ENCODE data around the gene F2RL1.

F2RL1 gene

DNA sequence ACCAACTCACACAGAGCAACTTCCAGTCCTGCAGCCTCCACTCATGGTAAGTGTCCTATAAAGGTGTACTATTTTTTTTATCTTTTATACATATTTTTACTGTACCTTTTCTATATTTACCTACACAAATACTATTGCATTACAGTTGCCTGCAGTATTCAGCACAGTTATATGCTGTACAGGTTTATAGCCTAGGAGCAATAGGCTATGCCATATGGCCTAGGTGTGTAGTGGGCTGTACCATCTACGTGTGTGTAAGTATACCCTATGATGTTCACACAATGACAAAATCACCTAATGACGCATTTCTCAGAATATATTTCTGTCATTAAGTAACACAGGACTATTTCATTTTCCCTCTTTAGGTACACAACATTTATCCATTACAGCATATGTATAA lies 47.7 kb downstream of the F2RL1 start:
- DNase-seq (ENCODE audit: low read depth): no peak
- H3K4me3 ChIP-seq (ENCODE audit: low read length): no peak overlapping the region
- TF ChIP-seq, protein P1, sequence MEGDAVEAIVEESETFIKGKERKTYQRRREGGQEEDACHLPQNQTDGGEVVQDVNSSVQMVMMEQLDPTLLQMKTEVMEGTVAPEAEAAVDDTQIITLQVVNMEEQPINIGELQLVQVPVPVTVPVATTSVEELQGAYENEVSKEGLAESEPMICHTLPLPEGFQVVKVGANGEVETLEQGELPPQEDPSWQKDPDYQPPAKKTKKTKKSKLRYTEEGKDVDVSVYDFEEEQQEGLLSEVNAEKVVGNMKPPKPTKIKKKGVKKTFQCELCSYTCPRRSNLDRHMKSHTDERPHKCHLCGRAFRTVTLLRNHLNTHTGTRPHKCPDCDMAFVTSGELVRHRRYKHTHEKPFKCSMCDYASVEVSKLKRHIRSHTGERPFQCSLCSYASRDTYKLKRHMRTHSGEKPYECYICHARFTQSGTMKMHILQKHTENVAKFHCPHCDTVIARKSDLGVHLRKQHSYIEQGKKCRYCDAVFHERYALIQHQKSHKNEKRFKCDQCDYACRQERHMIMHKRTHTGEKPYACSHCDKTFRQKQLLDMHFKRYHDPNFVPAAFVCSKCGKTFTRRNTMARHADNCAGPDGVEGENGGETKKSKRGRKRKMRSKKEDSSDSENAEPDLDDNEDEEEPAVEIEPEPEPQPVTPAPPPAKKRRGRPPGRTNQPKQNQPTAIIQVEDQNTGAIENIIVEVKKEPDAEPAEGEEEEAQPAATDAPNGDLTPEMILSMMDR (conservative IDR thresholded peaks at IDR 0.05; ENCODE audit: low read length): no peak

DNA sequence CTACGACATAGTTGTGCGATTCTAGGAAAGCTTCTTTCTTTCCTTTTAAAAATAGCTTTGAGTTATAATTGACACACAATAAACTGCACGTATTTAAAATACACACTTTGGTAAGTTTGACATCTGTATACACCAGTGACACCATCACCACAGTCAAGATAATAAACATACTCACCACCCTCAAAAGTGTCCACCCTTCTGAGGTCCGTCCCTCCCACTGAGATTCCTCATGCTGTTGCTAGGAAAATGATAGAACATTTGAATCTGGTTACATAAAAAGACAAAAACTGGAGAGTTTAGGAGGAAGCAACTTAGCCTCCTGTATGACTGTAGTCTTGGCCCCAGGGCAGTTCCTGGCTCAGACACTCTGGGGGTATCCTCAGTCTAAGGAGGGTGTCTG lies 48.2 kb downstream of the F2RL1 start:
- DNase-seq (ENCODE audit: low read depth): no peak
- no peak overlapping the region for H3K4me3 ChIP-seq (ENCODE audit: low read length)
- TF ChIP-seq, protein P1 (conservative IDR thresholded peaks at IDR 0.05; ENCODE audit: low read length): no peak

DNA sequence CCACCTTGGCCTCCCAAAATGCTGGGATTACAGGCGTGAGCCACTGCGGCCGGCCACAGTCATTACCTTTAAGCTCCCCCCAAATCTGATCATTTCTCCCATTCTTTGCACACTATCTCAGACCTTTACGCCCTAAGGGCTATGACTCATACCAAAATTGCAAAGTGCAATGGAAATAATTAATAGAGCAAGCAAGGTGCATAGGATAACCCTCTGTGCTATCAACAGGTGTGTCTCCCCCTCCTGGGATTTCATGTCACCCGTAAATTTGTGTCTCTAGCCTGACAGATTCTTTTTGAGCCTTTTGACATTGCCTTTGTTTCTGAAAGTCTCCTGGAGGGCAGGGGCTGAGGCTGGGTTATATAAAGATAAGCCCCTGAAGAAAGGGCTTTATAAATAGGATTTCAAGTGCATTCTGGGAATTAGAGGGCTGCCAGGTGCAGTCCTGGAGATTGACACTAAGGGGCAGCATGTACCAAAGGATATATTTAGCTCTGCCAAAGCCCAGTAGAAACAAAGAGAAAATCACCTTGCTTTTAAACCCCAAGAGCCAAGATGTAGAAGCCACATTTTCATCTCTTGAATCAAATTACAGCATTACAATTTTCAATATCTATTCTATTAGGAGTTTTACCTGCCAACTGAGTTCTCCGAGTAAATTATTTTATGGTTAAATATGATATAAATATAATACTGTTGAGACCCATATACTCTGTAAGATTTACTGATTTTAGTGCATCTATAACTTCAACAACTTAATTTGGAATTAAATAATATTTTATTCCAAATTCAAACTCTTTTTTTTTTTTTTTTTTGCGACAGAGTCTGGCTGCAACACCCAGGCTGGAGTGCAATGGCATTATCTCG lies 49.2 kb downstream of the F2RL1 start:
- TF ChIP-seq, protein P1 (conservative IDR thresholded peaks at IDR 0.05; ENCODE audit: low read length): peak; percentile 78
- no peak overlapping the region for H3K4me3 ChIP-seq (ENCODE audit: low read length)
- DNase-seq (ENCODE audit: low read depth): peak; percentile 54

DNA sequence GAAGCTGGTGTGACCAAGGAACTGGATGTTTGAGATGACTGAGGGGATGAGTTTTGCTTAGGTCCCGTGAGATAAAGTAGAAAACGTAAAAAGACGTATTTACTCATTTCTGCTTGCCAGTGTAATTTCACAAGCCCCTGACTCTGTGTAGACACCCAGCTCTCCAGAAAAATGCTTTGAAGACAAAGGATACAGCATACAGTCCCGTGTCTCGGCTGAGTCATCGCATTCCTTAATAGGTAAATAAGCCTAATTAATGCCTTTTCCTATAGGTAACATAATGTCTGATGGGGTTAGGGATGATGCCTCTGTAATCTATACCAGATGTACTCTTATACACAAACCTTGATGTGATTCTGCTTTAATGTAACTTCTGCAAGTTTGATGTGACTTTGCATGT lies 51.2 kb downstream of the F2RL1 start:
- H3K4me3 ChIP-seq (ENCODE audit: low read length): no peak overlapping the region
- peak; percentile 5 for DNase-seq (ENCODE audit: low read depth)
- TF ChIP-seq, protein P1 (conservative IDR thresholded peaks at IDR 0.05; ENCODE audit: low read length): no peak

DNA sequence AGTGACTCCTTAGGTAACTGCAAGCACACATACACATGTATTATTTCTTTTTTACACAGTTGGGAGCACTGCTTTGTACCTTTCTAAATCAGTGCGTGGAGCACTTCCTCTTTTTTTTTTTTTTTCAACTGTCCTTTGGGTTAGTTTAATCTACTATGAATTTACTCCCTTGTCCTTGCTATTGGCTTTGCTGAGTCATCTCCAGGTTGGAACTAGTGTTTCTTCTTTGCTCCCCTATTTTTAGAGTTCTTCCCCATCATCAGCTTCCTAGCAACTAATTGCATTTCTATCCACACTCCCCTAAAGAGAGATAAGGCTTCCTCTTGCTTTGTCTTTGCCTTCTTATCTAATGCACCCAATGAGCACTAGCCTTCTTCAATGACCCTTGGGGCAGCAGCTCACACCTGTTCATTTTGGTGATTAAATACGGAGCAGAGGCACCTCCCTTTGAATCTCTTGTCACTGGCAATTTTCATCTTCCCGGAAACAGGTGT lies 55.3 kb downstream of the F2RL1 start:
- H3K4me3 ChIP-seq (ENCODE audit: low read length): no peak overlapping the region
- TF ChIP-seq, protein P1 (conservative IDR thresholded peaks at IDR 0.05; ENCODE audit: low read length): no peak
- DNase-seq (ENCODE audit: low read depth): no peak
